Endodermal cell (in vitro differentiated cells): ENCODE data around the gene DMPK. TPM values are rescaled to one million over a fixed set of nuclear protein-coding genes. Genes with fewer than 3 reads are reported as not detected.

ENCODE experiments used
- DNase-seq: peaks from one replicate; pipeline ENCODE4 v3.0.0-alpha.2; 2017
- H3K27ac ChIP-seq: 2 replicates; pipeline ENCODE4 v1.5.1; 2013; ENCODE audit warnings: mild to moderate bottlenecking, low read depth, low read length, moderate library complexity
- H3K27me3 ChIP-seq: 2 replicates; pipeline ENCODE4 v1.6.1; 2013; ENCODE audit warnings: mild to moderate bottlenecking, low read length, moderate library complexity; ENCODE audit not compliant: insufficient read depth, control insufficient read depth, poor library complexity, severe bottlenecking
- H3K36me3 ChIP-seq: 2 replicates; pipeline ENCODE4 v1.7.0; 2013; ENCODE audit warnings: mild to moderate bottlenecking, low read length, moderate library complexity; ENCODE audit not compliant: control insufficient read depth, insufficient read depth
- H3K4me1 ChIP-seq: one replicate; pipeline ENCODE4 v1.7.0; 2013; ENCODE audit warnings: low read length; ENCODE audit not compliant: control insufficient read depth, insufficient read depth
- H3K4me3 ChIP-seq: 2 replicates; pipeline ENCODE4 v1.5.1; 2013; ENCODE audit warnings: mild to moderate bottlenecking, low read length, moderate library complexity
- H3K9ac ChIP-seq: 2 replicates; pipeline ENCODE4 v1.6.1; 2013; ENCODE audit warnings: mild to moderate bottlenecking, low read length, moderate library complexity; ENCODE audit not compliant: poor library complexity, severe bottlenecking; ENCODE audit errors: extremely low read depth
- H3K9me3 ChIP-seq: 2 replicates; pipeline ENCODE4 v1.6.1; 2013; ENCODE audit warnings: mild to moderate bottlenecking, low read length, moderate library complexity; ENCODE audit not compliant: control insufficient read depth
- H3K27ac Mint-ChIP-seq: 2 replicates; pipeline ENCODE4 v1.8.0; 2020; ENCODE audit warnings: mixed read lengths
- H3K27me3 Mint-ChIP-seq: 2 replicates; pipeline ENCODE4 v1.8.0; 2021; ENCODE audit warnings: mild to moderate bottlenecking, mixed read lengths; ENCODE audit not compliant: insufficient read depth
- H3K36me3 Mint-ChIP-seq: 2 replicates; pipeline ENCODE4 v1.8.0; 2020; ENCODE audit warnings: low read depth, mixed read lengths
- H3K4me1 Mint-ChIP-seq: 2 replicates; pipeline ENCODE4 v1.8.0; 2020; ENCODE audit warnings: mixed read lengths
- H3K4me3 Mint-ChIP-seq: 2 replicates; pipeline ENCODE4 v1.8.0; 2020; ENCODE audit warnings: mild to moderate bottlenecking, moderate library complexity, mixed read lengths
- H3K9me3 Mint-ChIP-seq: 2 replicates; pipeline ENCODE4 v1.8.0; 2020; ENCODE audit warnings: mild to moderate bottlenecking, mixed read lengths
- CTCF ChIP-seq: fragments of 200-600 bp; sonication (generic); conservative IDR thresholded peaks from 2 replicates; pipeline ENCODE4 v1.5.0; 2021; ENCODE audit warnings: antibody characterized with exemption, mild to moderate bottlenecking
- whole genome bisulfite sequencing, 2 experiments: methylation state at CpG; one replicate each; pipeline versions ENCODE4 v1.1.5 to v1.1.7; 2013; ENCODE audit warnings: missing lambda C conversion rate in 2 of 2, mixed read lengths in 1 of 2; ENCODE audit not compliant: insufficient coverage in 1 of 2, insufficient read length in 1 of 2; 5-methylcytosine and 5-hydroxymethylcytosine counted together
- total RNA-seq, 2 donors: library from RNA; stranded (reverse); fragmentation: NEBNext Ultra II Directional in 1 of 2; extraction: Animal tissue kit (Norgen Biotek cat#: 25700) in 1 of 2; gene quantifications; 2 replicates in 1 of 2; 3 replicates in 1 of 2; pipeline ENCODE4 v1.2.1, GENCODE V29; 2021

DMPK gene
- total RNA-seq, 2 donors from 2014 or later = 58.8 to 75.9 TPM

GRCh38 chr19:45767881-45768654 lies 14.2 kb downstream of the DMPK start:
- Mint-ChIP-seq H3K27ac (peak overlapping the region; percentile 86), H3K4me1 (peaks cover 18% of the 10 kb centered on the region), H3K9me3 (no peaks in the 10 kb centered on the region), H3K36me3 (peaks cover 10% of the 10 kb centered on the region), H3K4me3 (peak overlapping the region; percentile 95), H3K27me3 (no peaks in the 10 kb centered on the region)
- H3K9me3 ChIP-seq = no peaks in the 10 kb centered on the region
- H3K9ac ChIP-seq = peak overlapping the region; percentile 97
- peak overlapping the region; percentile 90 for H3K4me3 ChIP-seq
- peak overlapping the region; percentile 97 for H3K27ac ChIP-seq
- DNase-seq = peak; percentile 85
- peaks cover 13% of the 10 kb centered on the region for H3K4me1 ChIP-seq
- no peaks in the 10 kb centered on the region for H3K36me3 ChIP-seq
- H3K27me3 ChIP-seq = no peaks in the 10 kb centered on the region
- TF ChIP-seq CTCF = no peak
- WGBS, 2 experiments = 0 to 1% methylated on average over 37 to 102 of the region's 102 CpGs

GRCh38 chr19:45767410-45767880 lies 14.8 kb downstream of the DMPK start:
- H3K4me1 ChIP-seq = peaks cover 13% of the 10 kb centered on the region
- peak overlapping the region; percentile 97 for H3K27ac ChIP-seq
- H3K36me3 ChIP-seq = no peaks in the 10 kb centered on the region
- Mint-ChIP-seq H3K36me3 (peaks cover 8% of the 10 kb centered on the region), H3K4me1 (peaks cover 18% of the 10 kb centered on the region), H3K27me3 (no peaks in the 10 kb centered on the region), H3K9me3 (no peaks in the 10 kb centered on the region), H3K4me3 (peak overlapping the region; percentile 95), H3K27ac (peak overlapping the region; percentile 79)
- TF ChIP-seq CTCF = no peak
- peak overlapping the region; percentile 97 for H3K9ac ChIP-seq
- no peaks in the 10 kb centered on the region for H3K9me3 ChIP-seq
- H3K27me3 ChIP-seq = no peaks in the 10 kb centered on the region
- peak; percentile 90 for DNase-seq
- H3K4me3 ChIP-seq = peak overlapping the region; percentile 90
- WGBS, 2 experiments = 0 to 1% methylated on average over 3 to 31 of the region's 31 CpGs

- H3K27ac ChIP-seq = peak overlapping the region; percentile 63
- H3K4me3 ChIP-seq = peak overlapping the region; percentile 90
- Mint-ChIP-seq H3K4me3 (peak overlapping the region; percentile 95), H3K9me3 (no peaks in the 10 kb centered on the region), H3K36me3 (peaks cover 4% of the 10 kb centered on the region), H3K4me1 (peaks cover 13% of the 10 kb centered on the region), H3K27ac (peak overlapping the region; percentile 79), H3K27me3 (no peaks in the 10 kb centered on the region)
- peak; percentile 69 for DNase-seq
- peak overlapping the region; percentile 97 for H3K9ac ChIP-seq
- H3K27me3 ChIP-seq = no peaks in the 10 kb centered on the region
- no peaks in the 10 kb centered on the region for H3K36me3 ChIP-seq
- H3K9me3 ChIP-seq = no peaks in the 10 kb centered on the region
- 42 to 51% methylated on average over 19 to 24 of the region's 24 CpGs for WGBS, 2 experiments
- H3K4me1 ChIP-seq = peaks cover 13% of the 10 kb centered on the region
- TF ChIP-seq CTCF = no peak
These were observed 15.4 kb downstream of the DMPK start for GRCh38 chr19:45766869-45767346.
